HepG2 (cell line): ENCODE results near the gene TMEM217. TPM values are rescaled to one million over a fixed set of nuclear protein-coding genes. Genes with fewer than 3 reads are reported as not detected.

Experiments
- CREM ChIP-seq, 2 experiments: sonication (generic) in 1 of 2; formaldehyde crosslinking in 1 of 2; IDR thresholded peaks; 2 replicates each; pipeline versions ENCODE4 v1.4.0 to v1.6.1; 2016 to 2020; ENCODE audit warnings: antibody characterized with exemption in 1 of 2, mild to moderate bottlenecking in 1 of 2, missing genetic modification reagents in 1 of 2
- ERF ChIP-seq: IDR thresholded peaks from 2 replicates; pipeline ENCODE4 v1.6.1; 2018; ENCODE audit warnings: missing biosample characterization, missing genetic modification reagents
- FOXP4 ChIP-seq: sonication (generic); formaldehyde crosslinking; IDR thresholded peaks from 2 replicates; pipeline ENCODE4 v1.4.0; 2020; ENCODE audit warnings: missing genetic modification reagents
- HES4 ChIP-seq: sonication (generic); formaldehyde crosslinking; IDR thresholded peaks from 2 replicates; pipeline ENCODE4 v1.9.0; 2021; ENCODE audit warnings: mild to moderate bottlenecking, missing genetic modification reagents, borderline replicate concordance
- HNF4A ChIP-seq: sonication (generic); formaldehyde crosslinking; IDR thresholded peaks from 2 replicates; pipeline ENCODE4 v1.4.0; 2020; ENCODE audit warnings: missing genetic modification reagents
- HOXA3 ChIP-seq: sonication (generic); formaldehyde crosslinking; IDR thresholded peaks from 2 replicates; pipeline ENCODE4 v1.5.0; 2020; ENCODE audit warnings: missing genetic modification reagents
- IRF2 ChIP-seq: IDR thresholded peaks from 2 replicates; pipeline ENCODE4 v1.6.1; 2018; ENCODE audit warnings: missing genetic modification reagents, missing compliant biosample characterization
- KDM2A ChIP-seq: sonication (generic); formaldehyde crosslinking; IDR thresholded peaks from 2 replicates; pipeline ENCODE4 v1.4.0; 2020; ENCODE audit warnings: low read depth, missing genetic modification reagents, borderline replicate concordance
- KDM6A ChIP-seq: IDR thresholded peaks from 2 replicates; pipeline ENCODE4 v1.6.1; 2016; ENCODE audit warnings: low read depth
- NAIF1 ChIP-seq: sonication (generic); formaldehyde crosslinking; IDR thresholded peaks from 2 replicates; pipeline ENCODE4 v1.5.0; 2020; ENCODE audit warnings: mild to moderate bottlenecking, missing genetic modification reagents, borderline replicate concordance
- PLSCR1 ChIP-seq: sonication (generic); formaldehyde crosslinking; IDR thresholded peaks from 2 replicates; pipeline ENCODE4 v1.5.0; 2020; ENCODE audit warnings: missing genetic modification reagents, mild to moderate bottlenecking, borderline replicate concordance
- RFXAP ChIP-seq: sonication (generic); formaldehyde crosslinking; IDR thresholded peaks from 2 replicates; pipeline ENCODE4 v1.4.0; 2020; ENCODE audit warnings: missing genetic modification reagents, borderline replicate concordance
- SIN3B ChIP-seq: fragments of 150-350 bp; IDR thresholded peaks from 2 replicates; pipeline ENCODE4 v1.6.1; 2014; ENCODE audit warnings: low read length
- SMAD9 ChIP-seq: sonication (generic); formaldehyde crosslinking; IDR thresholded peaks from 2 replicates; pipeline ENCODE4 v1.5.1; 2020; ENCODE audit warnings: mild to moderate bottlenecking, missing genetic modification reagents
- TOPORS ChIP-seq: sonication (generic); formaldehyde crosslinking; IDR thresholded peaks from 2 replicates; pipeline ENCODE4 v1.8.0; 2023; ENCODE audit warnings: mild to moderate bottlenecking, missing genetic modification reagents
- U2AF1 ChIP-seq: fragments of 200-400 bp; formaldehyde crosslinking; optimal IDR thresholded peaks from 2 replicates; pipeline ENCODE3; 2017; ENCODE audit warnings: mild to moderate bottlenecking, low read depth, low read length
- ZEB1 ChIP-seq: IDR thresholded peaks from 2 replicates; pipeline ENCODE4 v1.6.1; 2012; ENCODE audit warnings: mild to moderate bottlenecking, low read depth, inconsistent platforms; ENCODE audit not compliant: insufficient replicate concordance
- ZNF451 ChIP-seq: sonication (generic); formaldehyde crosslinking; IDR thresholded peaks from 2 replicates; pipeline ENCODE4 v1.5.0; 2020; ENCODE audit warnings: mild to moderate bottlenecking, missing genetic modification reagents
- ZNF547 ChIP-seq: sonication (generic); formaldehyde crosslinking; IDR thresholded peaks from 2 replicates; pipeline ENCODE4 v1.5.1; 2020; ENCODE audit warnings: mild to moderate bottlenecking, missing genetic modification reagents
- ZNF552 ChIP-seq: sonication (generic); formaldehyde crosslinking; IDR thresholded peaks from 2 replicates; pipeline ENCODE4 v1.9.0; 2022; ENCODE audit warnings: missing genetic modification reagents, mild to moderate bottlenecking, borderline replicate concordance
- ZNF772 ChIP-seq: sonication (generic); formaldehyde crosslinking; IDR thresholded peaks from 2 replicates; pipeline ENCODE4 v1.5.0; 2020; ENCODE audit warnings: mild to moderate bottlenecking, missing genetic modification reagents
- ZNF775 ChIP-seq: sonication (generic); formaldehyde crosslinking; IDR thresholded peaks from 2 replicates; pipeline ENCODE4 v1.4.0; 2020; ENCODE audit warnings: missing genetic modification reagents, mild to moderate bottlenecking, moderate library complexity, borderline replicate concordance
- ZNF781 ChIP-seq: sonication (generic); formaldehyde crosslinking; IDR thresholded peaks from 2 replicates; pipeline ENCODE4 v1.5.1; 2020; ENCODE audit warnings: borderline replicate concordance, mild to moderate bottlenecking, missing genetic modification reagents; ENCODE audit errors: not compliant biosample characterization
- ZNF800 ChIP-seq: sonication (generic); formaldehyde crosslinking; IDR thresholded peaks from 2 replicates; pipeline ENCODE4 v1.4.0; 2020; ENCODE audit warnings: missing genetic modification reagents
- polyA plus RNA-seq, 8 experiments: library from polyadenylated mRNA; depleted of rRNA in 3 of 8; stranded (reverse) in 7 of 8; unstranded in 1 of 8; fragments of >200 nt; fragmentation: Illumina TruSeq in 4 of 8; extraction: Trizol in 4 of 8; gene quantifications; 2 replicates each; pipeline versions ENCODE4 v1.2.1 to v1.2.3, GENCODE V29; 2011 to 2016; ENCODE audit warnings: low read depth in 4 of 8, missing spikeins in 1 of 8, mixed read lengths in 1 of 8; ENCODE audit not compliant: insufficient read depth in 1 of 8
- total RNA-seq, 5 experiments: library from RNA; depleted of rRNA; stranded (reverse); fragments of >200 nt; fragmentation: Illumina TruSeq; extraction: Trizol; gene quantifications; 2 replicates each; pipeline ENCODE4 v1.2.3, GENCODE V29; 2016; ENCODE audit warnings: low read depth in 1 of 5

The TMEM217 gene
- total and polyA plus RNA-seq, 2 of the 13 experiments (the other 11 are each of a cell fraction or from before 2014, with no cell fraction given) = 2.3 to 3.4 TPM

- TF ChIP-seq CREM (IDR thresholded peaks at IDR 0.05) (no peak), CREM (CRISPR knock-in tag; IDR thresholded peaks at IDR 0.05) (no peak), ZEB1 (no peak), U2AF1 (no peak), NAIF1 (no peak), KDM2A (CRISPR knock-in tag) (no peak), FOXP4 (CRISPR knock-in tag) (no peak), ZNF775 (CRISPR knock-in tag) (no peak), HOXA3 (CRISPR knock-in tag) (no peak), RFXAP (no peak), HES4 (no peak), ZNF772 (CRISPR knock-in tag) (no peak; the same call in 1 of the 2 replicates), SMAD9 (CRISPR knock-in tag) (no peak), ZNF547 (CRISPR knock-in tag) (no peak), ZNF451 (CRISPR knock-in tag) (no peak), ZNF781 (CRISPR knock-in tag) (no peak), ZNF552 (CRISPR knock-in tag) (no peak), TOPORS (CRISPR knock-in tag) (no peak), IRF2 (CRISPR knock-in tag) (peak; percentile 46; the same call in 1 of the 2 replicates), HNF4A (no peak), ZNF800 (CRISPR knock-in tag) (no peak), KDM6A (CRISPR knock-in tag) (no peak), PLSCR1 (no peak), SIN3B (no peak), ERF (peak; percentile 62; the same call in 1 of the 2 replicates)
Measured at GRCh38 chr6:37210313-37210968, 47.5 kb downstream of the TMEM217 start (continued).
